IMR-90 (cell line): ENCODE data around the gene ADAMTSL1. TPM values are rescaled to one million over a fixed set of nuclear protein-coding genes. Genes with fewer than 3 reads are reported as not detected.
A peak's percentile ranks its signal among the peaks of the same experiment; 100 is the strongest.

Experiments used
- ATAC-seq: fragments of 200-7000 bp; cut with Tn5 transposase; 2 replicates; pipeline ENCODE4 v1.9.1; 2020; ENCODE audit warnings: low read depth, mild to moderate bottlenecking, moderate library complexity
- BruUV-seq: library from RNA; stranded (reverse); fragments of 400-500 nt; replicated peaks from 2 replicates; lab custom pipeline; 2021; lab: Mats Ljungman, UMichigan
- CTCF ChIA-PET: fragments of 300-600 bp; formaldehyde crosslinking; extraction: SDS; loops from one replicate; lab custom pipeline; 2021; ENCODE audit warnings: antibody characterized with exemption; lab: Yijun Ruan, JAX
- POLR2A ChIA-PET: fragments of 300-600 bp; sonication (Branson Sonifier 250); formaldehyde crosslinking; loops from one replicate; lab custom pipeline; 2022; ENCODE audit warnings: antibody characterized with exemption; ENCODE audit not compliant: unreplicated experiment; lab: Charles Lee
- DNase-seq: peaks from one replicate; pipeline ENCODE4 v3.0.0; 2013
- H2AFZ ChIP-seq: replicated peaks from 2 replicates; pipeline ENCODE3; 2013; ENCODE audit warnings: low read length, mild to moderate bottlenecking; ENCODE audit not compliant: poor library complexity
- H2AK5ac ChIP-seq: 2 replicates; pipeline ENCODE4 v1.6.1; 2013; ENCODE audit warnings: low read depth, low read length, inconsistent platforms
- H2AK9ac ChIP-seq: replicated peaks from 2 replicates; pipeline ENCODE3; 2013; ENCODE audit warnings: mild to moderate bottlenecking, low read depth, low read length, moderate library complexity; ENCODE audit not compliant: poor library complexity
- H2BK120ac ChIP-seq: 2 replicates; pipeline ENCODE4 v1.6.1; 2013; ENCODE audit warnings: low read depth, low read length, inconsistent platforms
- H2BK15ac ChIP-seq: 3 replicates; pipeline ENCODE4 v1.6.1; 2013; ENCODE audit warnings: low read depth, low read length, inconsistent platforms
- H2BK20ac ChIP-seq: 2 replicates; pipeline ENCODE4 v1.6.1; 2013; ENCODE audit warnings: low read depth, mild to moderate bottlenecking, inconsistent platforms, low read length, moderate library complexity
- H2BK5ac ChIP-seq: 2 replicates; pipeline ENCODE4 v1.6.1; 2013; ENCODE audit warnings: mild to moderate bottlenecking, low read depth, low read length, inconsistent platforms; ENCODE audit not compliant: poor library complexity, severe bottlenecking
- H3K14ac ChIP-seq: replicated peaks from 2 replicates; pipeline ENCODE4 v1.6.1; 2013; ENCODE audit warnings: low read depth, low read length, inconsistent platforms
- H3K18ac ChIP-seq: 2 replicates; pipeline ENCODE4 v1.6.1; 2013; ENCODE audit warnings: low read depth, low read length, control low read depth
- H3K23ac ChIP-seq: 2 replicates; pipeline ENCODE4 v1.6.1; 2013; ENCODE audit warnings: low read depth, low read length, inconsistent platforms
- H3K27ac ChIP-seq: 2 replicates; pipeline ENCODE4 v1.5.1; 2013; ENCODE audit warnings: mild to moderate bottlenecking, control low read depth, low read length; ENCODE audit not compliant: insufficient read depth
- H3K27me3 ChIP-seq: 2 replicates; pipeline ENCODE4 v1.6.1; 2013; ENCODE audit warnings: low read length; ENCODE audit not compliant: control insufficient read depth, insufficient read depth
- H3K36me3 ChIP-seq: 2 replicates; pipeline ENCODE4 v1.6.1; 2013; ENCODE audit warnings: low read length, mixed read lengths; ENCODE audit not compliant: control insufficient read depth, insufficient read depth
- H3K4ac ChIP-seq: 2 replicates; pipeline ENCODE4 v1.6.1; 2013; ENCODE audit warnings: low read depth, low read length, inconsistent platforms
- H3K4me1 ChIP-seq: 2 replicates; pipeline ENCODE4 v1.6.1; 2013; ENCODE audit warnings: low read length, mixed read lengths; ENCODE audit not compliant: control insufficient read depth, insufficient read depth
- H3K4me2 ChIP-seq: 2 replicates; pipeline ENCODE4 v1.6.1; 2013; ENCODE audit warnings: low read depth, mild to moderate bottlenecking, control low read depth, low read length, moderate library complexity
- H3K4me3 ChIP-seq: 2 replicates; pipeline ENCODE4 v1.5.1; 2013; ENCODE audit warnings: low read depth, mild to moderate bottlenecking, control low read depth, low read length, moderate library complexity; ENCODE audit not compliant: insufficient read depth
- H3K56ac ChIP-seq: 2 replicates; pipeline ENCODE4 v1.6.1; 2013; ENCODE audit warnings: low read length, inconsistent platforms; ENCODE audit not compliant: insufficient read depth; ENCODE audit errors: extremely low read depth
- H3K79me1 ChIP-seq, 2 experiments: 2 replicates each; pipeline ENCODE4 v1.6.1; 2013; ENCODE audit warnings: low read length in 2 of 2, inconsistent platforms in 1 of 2, low read depth in 1 of 2
- H3K9ac ChIP-seq: 2 replicates; pipeline ENCODE4 v1.6.1; 2013; ENCODE audit warnings: low read depth, low read length, control low read depth
- H3K9me1 ChIP-seq: 2 replicates; pipeline ENCODE4 v1.6.1; 2013; ENCODE audit warnings: low read length, inconsistent platforms; ENCODE audit not compliant: insufficient read depth
- H3K9me3 ChIP-seq: 2 replicates; pipeline ENCODE4 v1.6.1; 2013; ENCODE audit warnings: low read length; ENCODE audit not compliant: control insufficient read depth, insufficient read depth
- H4K20me1 ChIP-seq: 2 replicates; pipeline ENCODE4 v1.6.1; 2013; ENCODE audit warnings: low read length, inconsistent platforms; ENCODE audit not compliant: insufficient read depth
- H4K5ac ChIP-seq: 2 replicates; pipeline ENCODE4 v1.6.1; 2013; ENCODE audit warnings: mild to moderate bottlenecking, low read depth, low read length, control low read depth
- H4K8ac ChIP-seq, 2 experiments: 2 replicates each; pipeline ENCODE4 v1.6.1; 2013; ENCODE audit warnings: low read depth in 2 of 2, low read length in 2 of 2, control low read depth in 1 of 2, inconsistent platforms in 1 of 2
- H4K91ac ChIP-seq: 2 replicates; pipeline ENCODE4 v1.6.1; 2013; ENCODE audit warnings: low read depth, low read length, inconsistent platforms; ENCODE audit not compliant: insufficient read depth
- MAFK ChIP-seq: IDR thresholded peaks from 2 replicates; pipeline ENCODE4 v1.6.1; 2012; ENCODE audit warnings: low read depth, low read length, improper control_type of control experiment
- NFE2L2 ChIP-seq: fragments of 150-350 bp; IDR thresholded peaks from 2 replicates; pipeline ENCODE4 v1.6.1; 2016; ENCODE audit warnings: low read depth, mild to moderate bottlenecking, low read length
- WGBS, 2 experiments: methylation state at CpG; one replicate each; pipeline versions ENCODE4 v1.1.5 to v1.1.7; 2013; ENCODE audit warnings: missing lambda C conversion rate in 2 of 2; ENCODE audit not compliant: insufficient read length in 1 of 2; ENCODE audit errors: extremely low coverage in 2 of 2; 5-methylcytosine and 5-hydroxymethylcytosine counted together
- dilution Hi-C: fragments of 300-500 bp; cut with HindIII; formaldehyde crosslinking; loops from one replicate; pipeline ENCODE4 v1.14.3; 2018; ENCODE audit warnings: low sequenced_read_pairs; ENCODE audit not compliant: unreplicated experiment
- in situ Hi-C: fragments of 300-500 bp; cut with MboI; formaldehyde crosslinking; loops from 3 replicates; pipeline ENCODE4 v1.14.3; 2019; ENCODE audit warnings: low sequenced_read_pairs, inconsistent platforms, mixed read lengths
- intact Hi-C: fragments of 100-400 bp; cut with micrococcal nuclease; formaldehyde crosslinking; loops from 2 replicates; pipeline ENCODE4 v1.10.0; 2022
- polyA plus RNA-seq, 3 experiments: library from polyadenylated mRNA; depleted of rRNA; stranded (reverse); fragments of >200 nt; gene quantifications; 2 replicates each; pipeline ENCODE4 v1.2.3, GENCODE V29; 2012; ENCODE audit warnings: low replicate concordance in 1 of 3
- total RNA-seq: library from RNA; depleted of rRNA; stranded (reverse); fragments of >200 nt; gene quantifications from 2 replicates; pipeline ENCODE4 v1.2.3, GENCODE V29; 2012

ADAMTSL1 gene
- total and polyA plus RNA-seq, 2 of the 4 experiments (the other 2 are of a cell fraction): 38.2 to 62.2 TPM

GRCh38 chr9:18665947-18666346 lies 192.0 kb downstream of the ADAMTSL1 start:
- H2BK20ac ChIP-seq: no peak overlapping the region
- H3K79me1 ChIP-seq: no peaks in the 10 kb centered on the region
- H4K91ac ChIP-seq: peak overlapping the region; percentile 41; the same call in 1 of the 2 replicates
- no peak overlapping the region for H2BK15ac ChIP-seq
- H2AK9ac ChIP-seq: no peak overlapping the region
- H3K4me1 ChIP-seq: peaks cover 3% of the 10 kb centered on the region
- no peak overlapping the region for H3K4me2 ChIP-seq
- intact Hi-C loops: no loop called here
- no peaks in the 10 kb centered on the region for H3K36me3 ChIP-seq
- in situ Hi-C loops: no loop called here
- H3K56ac ChIP-seq: no peak overlapping the region
- DNase-seq: no peak
- no peak overlapping the region for H2BK120ac ChIP-seq
- no peaks in the 10 kb centered on the region for H4K20me1 ChIP-seq
- no peaks in the 10 kb centered on the region for H3K9me3 ChIP-seq
- H2AK5ac ChIP-seq: no peak overlapping the region
- no peak overlapping the region for H3K18ac ChIP-seq
- no peak for TF ChIP-seq NFE2L2
- TF ChIP-seq MAFK: peak; percentile 35; the same call in 1 of the 2 replicates
- H3K9me1 ChIP-seq: no peaks in the 10 kb centered on the region
- H3K14ac ChIP-seq: no peak overlapping the region
- dilution Hi-C loops: no loop called here
- no peak overlapping the region for H4K8ac ChIP-seq
- ATAC-seq: no peak; the same call in 1 of the 2 replicates
- no peak overlapping the region for H3K9ac ChIP-seq
- no peak overlapping the region for H3K4me3 ChIP-seq
- H4K5ac ChIP-seq: no peak overlapping the region
- no peak overlapping the region for H3K27ac ChIP-seq
- ChIA-PET POLR2A (no interaction called here), CTCF (no interaction called here)
- H3K23ac ChIP-seq: no peak overlapping the region
- H2AFZ ChIP-seq: no peak overlapping the region
- no peak overlapping the region for H2BK5ac ChIP-seq
- no CpG with 5 or more reads among the region's 1 CpG for WGBS, 2 experiments
- H3K4ac ChIP-seq: no peak overlapping the region
- no TSS peak for BruUV-seq
- no peaks in the 10 kb centered on the region for H3K27me3 ChIP-seq
